DMS79 treated with DMSO at 0.1 percent for 48 hours (cell line): Measurements from ENCODE around the gene TSKS.

Source experiments
- DNase-seq: peaks from one replicate; lab custom pipeline; 2025; lab: John Stamatoyannopoulos, UW

TSKS gene

DNA sequence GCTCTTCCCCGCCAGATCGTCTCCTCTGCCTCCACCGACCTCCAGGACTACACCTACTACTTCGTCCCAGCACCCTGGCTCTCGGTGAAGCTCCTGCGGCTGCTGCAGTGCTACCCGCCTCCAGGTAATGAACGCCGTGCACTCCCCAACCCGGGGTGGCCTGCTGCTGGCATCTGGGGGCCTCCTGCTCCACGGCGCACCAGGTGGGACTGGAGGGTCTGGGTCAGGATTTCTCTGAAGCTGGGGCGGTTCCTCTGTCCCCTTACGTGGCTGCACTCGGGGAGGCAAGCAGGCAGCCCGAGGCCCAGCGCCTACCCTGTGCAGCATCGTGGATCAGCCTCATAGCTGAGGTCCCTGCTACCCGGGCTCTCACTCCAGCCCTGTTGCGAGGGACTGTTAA is 32.5 kb upstream of the TSKS start:
- DNase-seq: no peak

DNA sequence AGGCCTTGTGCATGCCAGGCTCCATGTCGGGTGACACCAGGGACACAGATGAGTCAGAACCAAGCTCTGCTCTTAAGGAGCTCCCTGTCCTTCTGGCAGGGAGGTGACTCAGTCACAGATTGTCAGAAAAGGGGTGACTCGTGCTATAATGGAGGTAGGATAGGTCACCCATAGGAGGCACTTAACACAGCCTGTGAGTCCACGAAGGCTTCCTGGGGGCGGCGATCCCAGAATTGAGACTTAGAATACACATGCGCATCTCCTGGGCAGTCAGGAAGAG is 30.4 kb upstream of the TSKS start:
- DNase-seq: no peak

- no peak for DNase-seq
These were observed 29.9 kb upstream of the TSKS start for GRCh38 chr19:49792829-49793560.

DNA sequence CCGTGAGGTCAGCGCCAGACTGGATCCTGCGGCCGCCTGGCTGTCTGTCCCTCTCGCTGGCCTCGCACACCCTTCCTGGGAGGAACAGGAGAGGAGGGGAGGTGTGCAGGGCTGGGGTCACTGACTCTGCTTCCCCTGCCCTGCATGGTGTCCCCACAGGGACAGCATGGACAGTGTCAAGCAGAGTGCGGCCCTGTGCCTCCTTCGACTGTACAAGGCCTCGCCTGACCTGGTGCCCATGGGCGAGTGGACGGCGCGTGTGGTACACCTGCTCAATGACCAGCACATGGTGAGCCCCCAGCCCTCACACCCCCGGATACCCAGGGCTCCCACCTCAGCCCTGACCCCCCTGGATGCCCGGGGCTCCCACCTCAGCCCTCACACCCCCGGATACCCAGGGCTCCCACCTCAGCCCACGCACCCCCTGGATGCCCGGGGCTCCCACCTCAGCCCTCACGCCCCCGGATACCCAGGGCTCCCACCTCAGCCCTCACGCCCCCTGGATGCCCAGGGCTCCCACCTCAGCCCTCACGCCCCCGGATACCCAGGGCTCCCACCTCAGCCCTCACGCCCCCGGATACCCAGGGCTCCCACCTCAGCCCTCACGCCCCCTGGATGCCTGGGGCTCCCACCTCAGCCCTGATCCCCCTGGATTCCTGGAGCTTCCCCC is 28.8 kb upstream of the TSKS start:
- DNase-seq: no peak

DNA sequence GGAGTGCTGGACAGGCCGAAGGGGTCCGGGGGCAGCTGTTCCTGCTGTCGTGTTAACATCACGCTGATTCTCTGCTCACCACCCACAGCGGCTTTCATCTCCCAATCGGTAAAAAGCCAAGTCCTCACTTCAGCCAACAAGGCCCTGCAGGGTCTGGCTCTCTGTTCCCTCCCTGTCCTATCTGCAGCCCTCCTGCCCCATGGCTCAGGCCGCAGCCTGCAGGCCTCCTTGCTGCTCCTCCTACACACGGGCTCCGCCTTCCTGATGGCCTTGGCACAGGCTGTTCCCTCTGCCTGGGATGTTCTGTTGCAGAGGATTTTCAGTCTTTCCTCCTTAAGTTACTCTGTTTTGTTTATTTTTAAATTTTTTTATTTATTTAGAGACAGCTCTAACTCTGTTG is 27.8 kb upstream of the TSKS start:
- no peak for DNase-seq

GRCh38 chr19:49788857-49789256 is 25.8 kb upstream of the TSKS start:
- DNase-seq: no peak

GRCh38 chr19:49787746-49788145 is 24.6 kb upstream of the TSKS start:
- no peak for DNase-seq

DNA sequence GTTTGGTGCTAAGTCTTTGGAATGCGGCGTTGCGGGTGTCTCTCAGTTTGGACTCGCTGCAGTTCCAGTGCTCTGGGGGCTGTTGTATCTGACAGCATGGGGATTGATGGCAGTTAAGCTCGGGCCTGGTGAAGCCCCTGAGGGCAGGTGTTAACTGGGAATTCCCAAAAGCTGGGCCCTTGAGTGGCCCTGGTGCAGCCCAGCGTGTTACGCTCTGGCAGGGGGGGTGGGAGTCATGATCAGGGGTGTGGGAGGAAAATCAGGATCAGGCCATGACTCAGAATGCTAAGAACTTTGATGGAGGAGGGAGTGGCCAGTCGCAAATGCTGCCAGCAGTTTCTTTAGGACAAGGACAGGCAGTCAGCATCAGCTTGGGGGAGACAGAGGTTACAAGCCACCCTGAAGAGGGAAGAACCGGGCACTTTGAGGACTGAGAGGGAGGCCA is 23.3 kb upstream of the TSKS start:
- no peak for DNase-seq

GRCh38 chr19:49782515-49782914 is 19.4 kb upstream of the TSKS start:
- DNase-seq: no peak

- DNase-seq: no peak
These were observed 18.3 kb upstream of the TSKS start for GRCh38 chr19:49781394-49781793.

DNA sequence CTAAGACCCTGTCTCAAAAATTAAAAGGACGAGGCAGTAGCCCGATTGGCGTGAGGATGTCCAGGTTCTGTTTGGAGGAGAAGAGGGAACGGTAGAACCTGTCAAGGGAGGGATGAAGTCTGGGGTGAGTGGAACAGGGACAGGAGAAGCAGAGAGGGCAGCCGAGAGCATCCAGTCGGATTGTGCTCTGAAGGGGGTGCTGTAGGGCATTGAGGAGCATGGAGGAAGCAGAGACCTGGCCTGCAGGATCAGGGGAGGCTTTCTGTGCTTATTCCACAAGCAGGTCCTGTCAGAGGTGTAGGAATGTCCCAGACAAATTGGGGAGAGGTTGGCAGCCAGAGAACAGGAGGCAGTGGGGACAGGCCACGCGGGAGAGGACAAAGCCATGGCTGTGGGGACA is 17.8 kb upstream of the TSKS start:
- no peak for DNase-seq

DNA sequence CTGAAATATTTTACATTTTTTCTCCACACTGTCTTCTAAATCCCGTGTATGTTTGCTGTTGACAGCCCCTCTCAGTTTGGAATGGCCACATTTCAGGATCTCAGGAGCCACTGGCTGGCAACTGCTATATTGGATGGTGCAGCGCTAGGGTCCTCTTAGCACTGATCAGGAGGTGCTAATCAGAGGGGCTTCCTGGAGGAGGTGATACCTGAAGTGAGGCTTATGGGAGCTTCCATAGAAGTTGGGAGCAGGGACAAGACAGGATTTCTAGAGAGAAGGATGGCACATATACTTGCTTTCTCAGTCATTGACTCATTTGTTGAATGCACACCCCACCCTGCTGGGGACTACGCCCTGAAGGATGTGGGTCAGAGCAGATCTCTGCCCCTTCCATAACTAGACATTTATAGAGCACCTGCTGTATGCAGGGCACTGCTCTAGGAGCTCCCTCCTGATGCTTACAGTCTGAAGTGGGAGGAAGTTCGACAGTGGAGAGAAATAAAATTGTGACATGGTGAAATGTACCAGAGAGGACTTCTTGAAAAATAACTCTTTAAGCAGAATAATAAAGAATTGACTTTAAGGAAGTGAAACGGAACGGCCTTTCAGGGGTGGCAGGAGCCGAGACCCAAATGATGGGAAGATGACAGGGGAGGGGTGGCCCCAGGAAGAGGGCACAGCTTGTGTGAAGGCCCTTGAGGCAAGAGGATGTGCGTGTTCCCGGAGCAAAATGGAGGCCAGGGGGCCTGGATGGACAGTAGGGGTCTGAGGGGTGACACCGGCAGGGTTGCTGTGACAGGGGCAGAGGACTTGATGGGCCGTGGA is 16.8 kb upstream of the TSKS start:
- no peak for DNase-seq

DNA sequence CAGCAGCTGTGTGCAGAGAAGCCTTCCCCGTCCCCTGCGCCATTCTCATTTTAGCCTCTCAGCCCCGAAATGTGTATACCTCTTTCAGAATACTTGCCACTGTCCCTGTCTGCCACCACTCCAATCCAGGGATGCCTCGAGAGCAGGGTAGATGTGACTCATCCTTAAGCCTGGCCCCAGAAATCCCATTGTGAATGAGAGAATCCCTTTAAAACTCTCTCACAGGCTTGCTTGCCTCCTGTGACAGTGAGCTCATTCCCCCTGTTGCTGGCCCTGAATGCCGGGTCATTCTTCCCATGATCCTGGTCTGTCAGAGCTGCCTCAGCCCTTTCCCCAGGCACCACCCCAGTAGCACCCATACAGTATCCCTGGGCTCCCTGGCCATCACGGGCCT is 13.3 kb upstream of the TSKS start:
- no peak for DNase-seq

GRCh38 chr19:49775742-49776370 is 12.8 kb upstream of the TSKS start:
- DNase-seq: no peak

DNA sequence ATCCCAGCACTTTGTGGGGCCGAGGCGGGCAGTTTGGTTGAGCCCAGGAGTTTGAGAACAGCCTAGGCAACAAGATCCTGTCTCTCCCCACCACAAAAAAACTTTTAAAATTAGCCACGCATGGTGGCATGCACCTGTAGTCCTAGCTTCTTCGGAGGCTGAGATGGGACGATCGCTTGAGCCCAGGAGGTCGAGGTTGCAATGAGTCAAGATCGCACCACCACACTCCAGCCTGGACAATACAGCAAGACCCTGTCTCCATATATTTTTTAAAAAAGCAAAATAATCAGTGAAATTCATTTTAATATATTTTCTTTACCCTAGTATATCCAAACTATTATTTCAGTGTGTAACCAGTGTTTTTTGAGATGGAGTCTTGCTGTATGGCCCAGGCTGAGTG is 11.9 kb upstream of the TSKS start:
- DNase-seq: no peak

DNA sequence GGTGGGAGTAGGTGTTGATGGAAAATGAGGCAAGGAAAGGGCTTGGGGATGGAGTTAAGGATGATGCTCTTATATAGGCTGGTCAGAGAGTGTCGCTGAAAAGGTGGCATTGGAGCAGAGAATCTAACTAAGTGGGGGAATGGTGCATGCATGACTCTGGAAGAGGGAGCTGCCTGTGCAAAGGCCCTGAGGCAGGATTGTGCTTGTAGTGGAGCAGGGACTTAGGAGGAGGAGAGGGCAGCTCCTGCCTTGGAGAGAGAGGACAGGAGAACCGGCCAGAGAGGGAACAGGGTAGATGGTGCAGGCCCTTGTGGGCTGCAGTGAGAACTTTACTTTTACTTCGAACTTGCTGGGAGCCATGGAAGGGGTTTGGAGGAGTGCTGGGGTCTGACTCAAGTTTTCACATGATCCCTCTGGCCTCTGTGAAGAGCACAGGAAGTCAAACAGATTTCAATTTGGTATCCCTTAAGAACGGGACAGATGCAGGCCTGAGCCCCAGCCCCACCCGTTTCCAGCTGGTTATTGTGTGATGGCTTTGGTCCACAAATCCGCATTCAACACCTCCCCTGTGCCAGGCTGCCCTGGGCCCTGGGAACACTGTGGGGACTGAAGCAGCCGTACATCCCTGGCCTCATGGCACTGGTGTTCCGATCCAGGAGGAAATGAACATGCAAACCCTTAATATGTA is 10.7 kb upstream of the TSKS start:
- no peak for DNase-seq

DNA sequence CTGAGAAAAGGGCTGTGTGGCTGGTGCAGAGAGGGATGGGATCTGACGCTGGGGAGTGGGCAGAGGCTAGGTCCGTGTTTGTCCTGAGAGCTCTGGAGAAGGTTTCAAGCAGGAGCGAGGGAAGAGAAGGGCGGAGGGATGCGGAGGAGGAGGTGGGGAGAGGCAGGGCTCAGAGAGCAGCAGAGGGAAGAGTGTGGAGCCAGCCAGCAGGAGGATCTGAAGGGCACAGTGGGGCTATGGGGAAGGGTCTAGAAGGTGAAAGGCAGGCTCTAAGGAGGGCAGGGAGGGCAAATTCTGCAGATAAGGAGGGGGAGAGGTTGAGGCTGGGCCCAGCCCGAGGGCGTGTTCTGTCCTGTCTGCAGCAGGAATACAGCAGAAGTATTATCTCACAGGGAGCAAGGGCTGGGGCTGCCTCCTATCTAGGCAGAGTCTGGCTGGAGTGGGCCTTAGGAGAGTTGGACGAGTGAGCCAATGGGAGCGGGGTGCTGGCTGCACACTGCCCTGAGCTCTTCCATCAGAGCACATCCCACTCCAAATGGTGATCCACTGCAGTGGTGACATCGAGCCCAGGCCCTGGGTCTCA is 9.8 kb upstream of the TSKS start:
- no peak for DNase-seq

DNA sequence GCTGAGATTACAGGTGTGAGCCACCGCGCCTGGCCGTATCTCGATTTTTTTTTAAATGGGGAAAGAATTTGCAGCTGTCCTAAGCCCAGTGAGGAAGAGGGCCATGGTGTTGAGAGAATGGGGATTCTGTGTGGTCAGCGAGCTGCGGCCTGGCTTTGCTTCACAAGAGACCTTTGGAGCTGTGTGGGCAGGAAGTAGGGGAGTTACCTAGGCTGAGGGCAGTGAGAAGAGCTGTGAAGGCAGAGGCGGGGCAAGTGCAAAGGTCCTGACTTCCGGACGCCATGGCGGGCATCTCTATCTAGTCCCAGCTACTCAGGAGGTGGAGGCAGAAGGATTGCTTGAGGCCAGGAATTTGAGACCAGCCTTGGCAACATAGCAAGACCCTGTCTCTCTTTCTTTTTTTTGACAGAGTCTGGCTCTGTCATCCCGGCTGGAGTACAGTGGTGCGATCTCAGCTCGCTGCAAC is 8.6 kb upstream of the TSKS start:
- no peak for DNase-seq

- no peak for DNase-seq
These were observed 7.4 kb upstream of the TSKS start for GRCh38 chr19:49770529-49770928.

DNA sequence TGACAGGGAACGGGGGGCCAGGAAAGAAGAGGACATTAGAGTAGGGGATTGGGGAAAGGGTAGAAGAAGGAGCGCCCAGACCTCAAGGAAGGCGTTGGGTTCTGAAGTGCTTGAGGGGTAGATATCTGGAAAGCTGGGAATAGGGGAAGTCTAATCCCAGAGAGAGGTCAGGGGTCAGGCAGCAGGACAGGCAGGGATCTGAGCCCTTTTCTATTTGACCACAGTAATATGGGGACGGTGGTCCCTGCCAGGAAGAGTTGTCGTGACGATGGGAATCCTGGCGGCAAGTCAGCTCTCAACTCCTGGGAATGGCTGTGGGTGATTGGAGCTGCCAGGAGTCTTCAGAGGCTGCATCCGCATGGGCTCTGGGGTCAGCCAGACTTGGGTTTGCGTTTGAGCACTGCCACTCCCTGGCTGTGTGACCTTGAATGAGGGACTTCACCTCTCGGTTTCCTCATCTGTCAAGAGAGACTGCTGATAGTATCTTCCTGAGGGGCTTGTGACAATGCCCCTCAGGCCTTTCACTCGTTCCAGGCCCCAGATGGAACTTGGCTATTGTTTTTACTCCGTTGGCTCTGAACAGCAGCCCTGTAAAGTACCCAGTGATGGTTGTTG is 5.0 kb upstream of the TSKS start:
- DNase-seq: no peak

DNA sequence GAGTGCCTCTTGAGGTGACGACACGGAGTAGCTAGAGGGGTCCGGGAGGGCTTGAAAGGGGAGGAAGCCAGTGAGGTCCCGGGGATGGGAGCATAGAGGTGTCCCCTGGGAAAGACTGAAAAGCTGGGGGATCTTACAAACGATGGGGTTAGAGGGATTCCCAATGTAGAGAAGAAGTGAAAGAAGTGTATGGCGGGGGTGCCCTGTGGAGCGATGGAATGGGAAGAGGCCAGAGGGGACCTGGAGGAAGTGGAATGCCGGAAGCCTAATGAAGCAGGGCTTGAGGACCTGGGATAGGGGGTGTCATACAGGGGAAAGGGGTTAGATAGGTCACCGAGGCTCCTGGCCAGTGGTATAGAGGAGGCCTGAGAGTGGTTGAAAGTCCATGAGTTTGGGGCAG is 4.3 kb upstream of the TSKS start:
- DNase-seq: no peak
